Sigmoid colon (tissue), 4 donors: ENCODE measurements around the gene REC8.

Source experiments
- EP300 ChIP-seq, 4 donors: sonication (generic); formaldehyde crosslinking; IDR thresholded peaks; one replicate each; pipeline ENCODE4 v1.6.1; 2017; ENCODE audit warnings: antibody characterized with exemption in 4 of 4
- POLR2A ChIP-seq, 2 donors: fragments of 450-650 bp; IDR thresholded peaks; one replicate each; pipeline ENCODE4 v1.6.1; 2016; ENCODE audit warnings: antibody characterized with exemption in 2 of 2, mild to moderate bottlenecking in 2 of 2, moderate library complexity in 2 of 2
- POLR2AphosphoS5 ChIP-seq, 4 donors: sonication (generic); formaldehyde crosslinking; IDR thresholded peaks; one replicate each; pipeline ENCODE4 v1.6.1; 2017; ENCODE audit warnings: antibody characterized with exemption in 4 of 4
- TF ChIP-seq, protein P1 (sequence below), 4 experiments: fragments of 450-650 bp in 3 of 4; fragments of 200-600 bp in 1 of 4; IDR thresholded peaks; one replicate each; pipeline ENCODE4 v1.5.1; 2016 to 2019; ENCODE audit warnings: antibody characterized with exemption in 4 of 4, mild to moderate bottlenecking in 3 of 4, moderate library complexity in 2 of 4

- TF ChIP-seq POLR2AphosphoS5 (IDR thresholded peaks at IDR 0.05), result no peak
- TF ChIP-seq, protein P1, sequence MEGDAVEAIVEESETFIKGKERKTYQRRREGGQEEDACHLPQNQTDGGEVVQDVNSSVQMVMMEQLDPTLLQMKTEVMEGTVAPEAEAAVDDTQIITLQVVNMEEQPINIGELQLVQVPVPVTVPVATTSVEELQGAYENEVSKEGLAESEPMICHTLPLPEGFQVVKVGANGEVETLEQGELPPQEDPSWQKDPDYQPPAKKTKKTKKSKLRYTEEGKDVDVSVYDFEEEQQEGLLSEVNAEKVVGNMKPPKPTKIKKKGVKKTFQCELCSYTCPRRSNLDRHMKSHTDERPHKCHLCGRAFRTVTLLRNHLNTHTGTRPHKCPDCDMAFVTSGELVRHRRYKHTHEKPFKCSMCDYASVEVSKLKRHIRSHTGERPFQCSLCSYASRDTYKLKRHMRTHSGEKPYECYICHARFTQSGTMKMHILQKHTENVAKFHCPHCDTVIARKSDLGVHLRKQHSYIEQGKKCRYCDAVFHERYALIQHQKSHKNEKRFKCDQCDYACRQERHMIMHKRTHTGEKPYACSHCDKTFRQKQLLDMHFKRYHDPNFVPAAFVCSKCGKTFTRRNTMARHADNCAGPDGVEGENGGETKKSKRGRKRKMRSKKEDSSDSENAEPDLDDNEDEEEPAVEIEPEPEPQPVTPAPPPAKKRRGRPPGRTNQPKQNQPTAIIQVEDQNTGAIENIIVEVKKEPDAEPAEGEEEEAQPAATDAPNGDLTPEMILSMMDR (IDR thresholded peaks at IDR 0.05), result no peak
- TF ChIP-seq POLR2A (IDR thresholded peaks at IDR 0.05), result no peak
- TF ChIP-seq EP300 (IDR thresholded peaks at IDR 0.05), result no peak
These were observed 481 bp downstream of the REC8 start for GRCh38 chr14:24172261-24172860.
